HL-60 (cell line): ENCODE data around the gene PDZD8.
A peak's percentile ranks its signal among the peaks of the same experiment; 100 is the strongest.

Experiments used
- DNase-seq, 2 experiments: peaks; one replicate each; pipeline ENCODE4 v3.0.0-alpha.2; 2010 to 2020; ENCODE audit warnings: low read depth in 1 of 2, low spot score in 1 of 2
- H3K27ac ChIP-seq: fragments of 250-450 bp; sonication (Bioruptor Pico); replicated peaks from 2 replicates; pipeline ENCODE4 v1.5.1; 2020; ENCODE audit warnings: mild to moderate bottlenecking, moderate library complexity
- H3K27me3 ChIP-seq: fragments of 250-450 bp; sonication (Bioruptor Pico); 2 replicates; pipeline ENCODE4 v1.5.1; 2021; ENCODE audit warnings: mild to moderate bottlenecking, moderate library complexity; ENCODE audit not compliant: insufficient read depth, poor library complexity, severe bottlenecking
- H3K4me3 ChIP-seq: replicated peaks from 2 replicates; pipeline ENCODE4 v1.5.1; 2011; ENCODE audit warnings: mild to moderate bottlenecking, control low read depth, low read length; ENCODE audit not compliant: insufficient read depth
- CTCF ChIP-seq: IDR thresholded peaks from one replicate; pipeline ENCODE4 v1.5.1; 2011; ENCODE audit warnings: low read length, control low read depth, inconsistent platforms; ENCODE audit not compliant: insufficient read depth
- GABPA ChIP-seq: IDR thresholded peaks from 2 replicates; pipeline ENCODE4 v1.6.1; 2012; ENCODE audit warnings: low read depth
- POLR2AphosphoS5 ChIP-seq: IDR thresholded peaks from 2 replicates; pipeline ENCODE4 v1.6.1; 2012; ENCODE audit warnings: low read depth
- REST ChIP-seq: IDR thresholded peaks from 2 replicates; pipeline ENCODE4 v1.6.1; 2012; ENCODE audit warnings: low read depth; ENCODE audit not compliant: insufficient replicate concordance
- SPI1 ChIP-seq: IDR thresholded peaks from 2 replicates; pipeline ENCODE4 v1.6.1; 2012; ENCODE audit warnings: low read depth, mild to moderate bottlenecking, borderline replicate concordance

The PDZD8 gene

GRCh38 chr10:117410557-117410956, 35.3 kb upstream of the PDZD8 start:
- H3K27ac ChIP-seq, result peak overlapping the region; percentile 81

GRCh38 chr10:117409549-117410305, 34.5 kb upstream of the PDZD8 start:
- Histone ChIP-seq H3K27me3 (no peaks in the 10 kb centered on the region), H3K4me3 (no peak overlapping the region), H3K27ac (peak overlapping the region; percentile 81)
- no peak for TF ChIP-seq SPI1
- TF ChIP-seq GABPA, result no peak
- no peak for TF ChIP-seq CTCF
- TF ChIP-seq POLR2AphosphoS5, result no peak
- no peak for TF ChIP-seq REST
- no peak for DNase-seq

More at GRCh38 chr10:117410557-117410956, 35.3 kb upstream of the PDZD8 start:
- Histone ChIP-seq H3K4me3 (no peak overlapping the region), H3K27me3 (no peaks in the 10 kb centered on the region)
- TF ChIP-seq CTCF (no peak), POLR2AphosphoS5 (no peak), SPI1 (no peak), REST (no peak), GABPA (no peak)
- DNase-seq, result no peak

GRCh38 chr10:117408436-117409384, 33.5 kb upstream of the PDZD8 start:
- Histone ChIP-seq H3K4me3 (no peak overlapping the region), H3K27ac (peak overlapping the region; percentile 81), H3K27me3 (no peaks in the 10 kb centered on the region)
- TF ChIP-seq GABPA (no peak), REST (no peak), SPI1 (no peak), CTCF (no peak), POLR2AphosphoS5 (no peak)
- peak; percentile 41 to 68 for DNase-seq
